ENCODE results near the gene EPHB2. TPM values are rescaled to one million over a fixed set of nuclear protein-coding genes. Genes with fewer than 3 reads are reported as not detected.
A peak's percentile ranks its signal among the peaks of the same experiment; 100 is the strongest.

The EPHB2 gene
- total and polyA plus RNA-seq, 2 experiments from 2014 or later: 1.0 to 5.1 TPM

DNA sequence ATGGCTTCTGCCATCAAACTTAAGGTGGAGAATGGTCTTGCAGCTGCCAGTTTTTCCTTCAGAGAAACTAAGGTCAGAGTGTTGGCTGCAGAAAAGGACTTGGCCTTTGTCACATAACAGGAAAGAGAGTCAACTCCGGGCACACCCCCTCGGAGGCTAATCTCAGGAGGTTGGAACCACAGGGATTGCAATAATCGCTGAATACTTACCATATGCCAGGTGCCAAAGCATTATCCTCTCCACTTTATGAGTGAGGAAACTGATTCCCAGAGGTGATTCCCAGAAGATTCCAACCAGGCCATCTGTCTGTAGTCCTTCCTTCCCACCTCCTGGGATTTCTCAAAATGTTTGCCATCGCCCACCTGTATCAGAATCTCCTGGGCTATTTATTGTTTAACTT lies 208.0 kb downstream of the EPHB2 start:
- Histone ChIP-seq H4K20me1 (ENCODE audit: insufficient read depth) (no peaks in the 10 kb centered on the region), H3F3A (ENCODE audit: insufficient read depth) (no peaks in the 10 kb centered on the region), H3K79me2 (ENCODE audit: insufficient read depth) (no peaks in the 10 kb centered on the region), H3K4me2 (ENCODE audit: unreplicated experiment) (no peak overlapping the region), H3K27ac (no peak overlapping the region), H3K27me3 (replicated peaks; ENCODE audit: insufficient read depth) (no peaks in the 10 kb centered on the region), H3K4me3 (no peak overlapping the region), H3K9ac (no peak overlapping the region), H3K9me2 (ENCODE audit: insufficient read depth) (no peaks in the 10 kb centered on the region), H3K9me3 (ENCODE audit: low read depth) (no peaks in the 10 kb centered on the region), H2AFZ (no peak overlapping the region), H3K4me1 (ENCODE audit: insufficient read depth) (peaks cover 3% of the 10 kb centered on the region; the same call in 1 of the 2 replicates), H3K36me3 (ENCODE audit: low read depth) (no peaks in the 10 kb centered on the region)
- no peak for DNase-seq
- 81 to 91% methylated on average over 4 of the region's 4 CpGs for WGBS, 2 experiments (ENCODE audit: low coverage in 1 of 2, low lambda C conversion rate in 2 of 2, missing lambda C conversion rate in 2 of 2)
- in situ Hi-C loops (cut with MboI): no loop called here
- TF ChIP-seq EZH2phosphoT487 (IDR thresholded peaks at IDR 0.05; ENCODE audit: insufficient read depth, low read depth): no peak

DNA sequence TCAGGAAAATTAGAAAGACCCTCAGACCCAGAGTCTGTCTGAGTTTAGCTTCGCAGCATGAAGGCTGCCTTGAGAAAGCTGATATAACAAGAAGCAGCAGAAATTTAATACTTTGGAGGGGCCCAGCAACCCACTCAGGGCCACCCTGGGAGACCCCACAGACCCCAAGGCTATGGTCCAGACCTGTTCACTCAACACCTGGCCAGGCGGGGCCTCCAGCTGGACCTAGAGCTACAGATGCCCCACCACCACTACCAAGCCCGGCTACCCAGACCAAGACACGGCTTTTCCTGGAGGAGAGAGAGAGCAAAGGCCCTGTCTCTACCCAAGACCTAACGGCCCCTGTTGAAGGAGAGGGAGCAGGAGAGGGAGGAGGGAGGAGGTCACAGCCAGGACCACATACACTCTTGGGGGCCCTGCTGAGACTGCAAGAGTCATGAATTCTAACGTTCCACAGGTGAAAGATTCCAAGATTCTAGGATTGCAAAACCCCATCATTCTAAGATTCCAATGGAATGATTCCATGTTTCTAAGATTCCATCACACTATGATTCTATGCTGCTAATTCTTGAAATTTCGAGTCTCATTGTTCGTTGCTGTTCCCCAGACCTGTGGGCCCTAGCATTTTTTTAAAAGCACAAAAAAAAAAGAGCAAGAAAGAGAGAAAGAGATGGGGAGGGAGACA lies 208.8 kb downstream of the EPHB2 start:
- H3K9me3 ChIP-seq (ENCODE audit: low read depth): no peaks in the 10 kb centered on the region
- no peaks in the 10 kb centered on the region for H4K20me1 ChIP-seq (ENCODE audit: insufficient read depth)
- H2AFZ ChIP-seq: no peak overlapping the region
- no peak overlapping the region for H3K4me2 ChIP-seq (ENCODE audit: unreplicated experiment)
- no peak overlapping the region for H3K9ac ChIP-seq
- H3K79me2 ChIP-seq (ENCODE audit: insufficient read depth): no peaks in the 10 kb centered on the region
- DNase-seq: peak; percentile 24
- WGBS, 2 experiments (ENCODE audit: low coverage in 1 of 2, low lambda C conversion rate in 2 of 2, missing lambda C conversion rate in 2 of 2): 65 to 72% methylated on average over 8 of the region's 8 CpGs
- in situ Hi-C loops (cut with MboI): no loop called here
- no peaks in the 10 kb centered on the region for H3K9me2 ChIP-seq (ENCODE audit: insufficient read depth)
- H3K4me1 ChIP-seq (ENCODE audit: insufficient read depth): peaks cover 3% of the 10 kb centered on the region; the same call in 1 of the 2 replicates
- no peak overlapping the region for H3K27ac ChIP-seq
- TF ChIP-seq EZH2phosphoT487 (IDR thresholded peaks at IDR 0.05; ENCODE audit: insufficient read depth, low read depth): no peak
- TF ChIP-seq EZH2 (IDR thresholded peaks at IDR 0.05; ENCODE audit: insufficient read depth, poor library complexity, severe bottlenecking): no peak
- no peaks in the 10 kb centered on the region for H3F3A ChIP-seq (ENCODE audit: insufficient read depth)
- H3K27me3 ChIP-seq (replicated peaks; ENCODE audit: insufficient read depth): no peaks in the 10 kb centered on the region
- H3K36me3 ChIP-seq (ENCODE audit: low read depth): no peaks in the 10 kb centered on the region
- no peak overlapping the region for H3K4me3 ChIP-seq

DNA sequence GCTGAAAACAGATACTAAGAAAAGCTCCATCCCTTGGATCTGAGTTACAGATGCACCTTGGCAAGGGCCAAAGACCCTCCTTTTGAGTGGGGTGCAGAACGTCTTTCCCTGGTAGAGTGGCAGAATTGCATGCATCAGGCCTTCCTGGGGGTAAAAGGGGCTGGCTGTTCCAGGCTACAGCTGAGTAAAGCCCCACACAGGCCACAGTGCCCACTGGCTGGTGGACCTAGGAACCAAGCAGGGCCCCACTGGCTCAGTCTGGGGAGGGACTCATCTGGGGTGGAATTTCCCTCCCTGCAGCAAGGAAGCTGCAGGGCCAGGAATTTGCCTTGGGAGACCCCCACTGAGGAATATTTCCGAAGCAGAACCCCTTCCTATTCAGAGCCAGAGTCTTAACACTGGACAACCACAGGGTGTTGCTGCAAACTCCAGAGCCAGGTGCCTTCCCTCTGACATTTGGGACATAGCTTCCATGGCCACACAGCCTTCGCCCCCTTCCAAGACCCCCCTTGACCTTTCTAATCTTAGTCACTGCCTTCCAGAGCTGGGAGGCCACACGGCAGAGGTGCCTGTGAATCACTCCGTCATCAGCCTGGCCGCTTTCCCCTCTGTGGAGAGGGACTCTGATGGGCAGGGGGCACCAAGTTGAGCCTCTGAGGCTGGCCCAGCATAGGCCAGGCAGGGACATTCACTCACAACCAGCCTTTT lies 209.5 kb downstream of the EPHB2 start:
- in situ Hi-C loops (cut with MboI): no loop called here
- WGBS, 2 experiments (ENCODE audit: low coverage in 1 of 2, low lambda C conversion rate in 2 of 2, missing lambda C conversion rate in 2 of 2): 77 to 82% methylated on average over 6 of the region's 6 CpGs
- Histone ChIP-seq H4K20me1 (ENCODE audit: insufficient read depth) (no peaks in the 10 kb centered on the region), H3K36me3 (ENCODE audit: low read depth) (no peaks in the 10 kb centered on the region), H3K9me3 (ENCODE audit: low read depth) (no peaks in the 10 kb centered on the region), H3K4me3 (no peak overlapping the region), H3F3A (ENCODE audit: insufficient read depth) (no peaks in the 10 kb centered on the region), H3K4me1 (ENCODE audit: insufficient read depth) (peaks cover 3% of the 10 kb centered on the region; the same call in 1 of the 2 replicates), H3K27me3 (replicated peaks; ENCODE audit: insufficient read depth) (no peaks in the 10 kb centered on the region), H3K27ac (no peak overlapping the region), H3K79me2 (ENCODE audit: insufficient read depth) (no peaks in the 10 kb centered on the region), H3K9me2 (ENCODE audit: insufficient read depth) (no peaks in the 10 kb centered on the region), H2AFZ (no peak overlapping the region), H3K4me2 (ENCODE audit: unreplicated experiment) (no peak overlapping the region), H3K9ac (no peak overlapping the region)
- TF ChIP-seq EZH2 (IDR thresholded peaks at IDR 0.05; ENCODE audit: insufficient read depth, poor library complexity, severe bottlenecking): no peak
- TF ChIP-seq EZH2phosphoT487 (IDR thresholded peaks at IDR 0.05; ENCODE audit: insufficient read depth, low read depth): no peak
- DNase-seq: no peak

DNA sequence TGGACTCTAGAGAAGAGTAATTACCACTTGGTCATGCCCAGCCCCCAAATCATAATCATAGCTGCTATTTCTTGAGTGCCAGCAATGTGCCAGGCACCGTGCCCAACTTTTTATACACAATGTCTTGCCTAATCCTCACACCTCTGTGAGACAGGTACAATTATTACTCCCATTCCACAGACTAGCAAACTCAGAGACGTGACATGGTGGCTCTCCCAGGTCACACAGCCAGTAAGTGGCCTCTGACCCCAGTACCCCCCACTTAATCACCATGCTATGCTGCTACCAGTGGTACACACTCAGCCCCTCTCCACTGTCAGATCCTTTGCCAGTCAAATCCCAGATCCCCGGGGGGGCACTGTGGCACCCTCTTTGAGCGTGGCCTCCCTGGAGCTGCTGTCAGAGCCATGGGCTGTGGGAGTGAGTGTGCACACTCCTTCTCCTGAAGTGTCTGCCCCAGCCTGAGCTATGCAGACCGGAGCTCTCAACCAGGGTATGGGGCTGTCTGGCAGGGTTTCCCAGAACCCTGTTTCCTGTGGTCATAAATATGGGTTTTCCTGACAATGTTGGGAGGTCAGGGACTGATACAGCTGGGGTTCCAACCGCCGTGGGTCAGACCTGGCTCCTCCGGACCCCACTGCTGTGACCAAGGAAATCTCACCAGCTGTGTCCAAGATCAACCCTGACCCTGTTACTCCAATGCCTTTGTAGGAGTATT lies 210.3 kb downstream of the EPHB2 start:
- in situ Hi-C loops (cut with MboI): no loop called here
- 74 to 78% methylated on average over 8 of the region's 8 CpGs for WGBS, 2 experiments (ENCODE audit: low coverage in 1 of 2, low lambda C conversion rate in 2 of 2, missing lambda C conversion rate in 2 of 2)

More for the DNA sequence above, 210.3 kb downstream of the EPHB2 start:
- H3K79me2 ChIP-seq (ENCODE audit: insufficient read depth): no peaks in the 10 kb centered on the region
- no peak overlapping the region for H3K4me2 ChIP-seq (ENCODE audit: unreplicated experiment)
- no peaks in the 10 kb centered on the region for H3K27me3 ChIP-seq (replicated peaks; ENCODE audit: insufficient read depth)
- no peak for DNase-seq
- no peak overlapping the region for H2AFZ ChIP-seq
- H3K9ac ChIP-seq: no peak overlapping the region
- peaks cover 3% of the 10 kb centered on the region; the same call in 1 of the 2 replicates for H3K4me1 ChIP-seq (ENCODE audit: insufficient read depth)
- TF ChIP-seq EZH2phosphoT487 (IDR thresholded peaks at IDR 0.05; ENCODE audit: insufficient read depth, low read depth) (no peak), EZH2 (IDR thresholded peaks at IDR 0.05; ENCODE audit: insufficient read depth, poor library complexity, severe bottlenecking) (no peak)
- no peaks in the 10 kb centered on the region for H4K20me1 ChIP-seq (ENCODE audit: insufficient read depth)
- H3K9me3 ChIP-seq (ENCODE audit: low read depth): no peaks in the 10 kb centered on the region
- H3K27ac ChIP-seq: no peak overlapping the region
- no peak overlapping the region for H3K4me3 ChIP-seq
- H3K36me3 ChIP-seq (ENCODE audit: low read depth): no peaks in the 10 kb centered on the region
- H3F3A ChIP-seq (ENCODE audit: insufficient read depth): no peaks in the 10 kb centered on the region
- H3K9me2 ChIP-seq (ENCODE audit: insufficient read depth): no peaks in the 10 kb centered on the region

All from GM23248 (cell line).